Karpas-422 (cell line): ENCODE data around the gene JPH4. TPM values are rescaled to one million over a fixed set of nuclear protein-coding genes. Genes with fewer than 3 reads are reported as not detected.
"Not testable (repeated sequence)": the region's sequence is repeated elsewhere in the genome, so short reads cannot be mapped to it uniquely, and the experiment has no call there.

Experiments
- DNase-seq: peaks from one replicate; pipeline ENCODE4 v3.0.0-alpha.2; 2015
- H2AFZ ChIP-seq: fragments of 200-600 bp; sonication (generic); 2 replicates; pipeline ENCODE4 v1.6.1; 2014; ENCODE audit warnings: antibody characterized with exemption, low read length, mixed read lengths
- H3K27ac ChIP-seq: fragments of 200-600 bp; sonication (generic); 2 replicates; pipeline ENCODE4 v1.5.1; 2014; ENCODE audit warnings: mild to moderate bottlenecking, low read length, moderate library complexity
- H3K27me3 ChIP-seq: fragments of 200-600 bp; sonication (generic); 2 replicates; pipeline ENCODE4 v1.6.1; 2014; ENCODE audit warnings: low read length, mixed read lengths
- H3K36me3 ChIP-seq: fragments of 200-600 bp; sonication (generic); 2 replicates; pipeline ENCODE4 v1.6.1; 2014; ENCODE audit warnings: low read length, mixed read lengths; ENCODE audit not compliant: insufficient read depth
- H3K4me1 ChIP-seq: fragments of 200-600 bp; sonication (generic); 2 replicates; pipeline ENCODE4 v1.6.1; 2014; ENCODE audit warnings: mild to moderate bottlenecking, low read length, mixed read lengths
- H3K4me2 ChIP-seq: fragments of 200-600 bp; sonication (generic); 2 replicates; pipeline ENCODE4 v1.6.1; 2014; ENCODE audit warnings: low read length, low read depth, mild to moderate bottlenecking; ENCODE audit not compliant: poor library complexity, severe bottlenecking
- H3K4me3 ChIP-seq: fragments of 200-600 bp; sonication (generic); 2 replicates; pipeline ENCODE4 v1.5.1; 2014; ENCODE audit warnings: mild to moderate bottlenecking, antibody characterized with exemption, low read length, mixed read lengths
- H3K79me2 ChIP-seq: fragments of 200-600 bp; sonication (generic); 2 replicates; pipeline ENCODE4 v1.6.1; 2014; ENCODE audit warnings: mild to moderate bottlenecking, low read length, mixed read lengths
- H3K9ac ChIP-seq: fragments of 200-600 bp; sonication (generic); 2 replicates; pipeline ENCODE4 v1.6.0; 2014; ENCODE audit warnings: low read length
- H3K9me2 ChIP-seq: fragments of 200-600 bp; sonication (generic), shearing (Covaris generic); replicated peaks from 2 replicates; pipeline ENCODE4 v1.6.0; 2014; ENCODE audit warnings: mild to moderate bottlenecking, low read length, moderate library complexity; ENCODE audit not compliant: insufficient read depth
- H3K9me3 ChIP-seq: fragments of 300-700, 200-600 bp; sonication (generic); 2 replicates; pipeline ENCODE4 v1.6.1; 2014; ENCODE audit warnings: low read length, mixed read lengths
- H4K20me1 ChIP-seq: fragments of 200-600 bp; sonication (generic); 2 replicates; pipeline ENCODE4 v1.6.1; 2014; ENCODE audit warnings: mild to moderate bottlenecking, antibody characterized with exemption, low read length, low read depth; ENCODE audit not compliant: insufficient read depth
- total RNA-seq: library from RNA; depleted of rRNA; stranded (reverse); fragments of >200 nt; shearing (Covaris generic); gene quantifications from 2 replicates; pipeline ENCODE4 v1.2.3, GENCODE V29; 2014; ENCODE audit warnings: low replicate concordance

JPH4 gene
- total RNA-seq, 1 experiment from 2014 or later, result not detected

- Histone ChIP-seq H3K79me2 (no peaks in the 10 kb centered on the region), H4K20me1 (no peaks in the 10 kb centered on the region), H2AFZ (no peak overlapping the region), H3K4me3 (no peak overlapping the region), H3K9me3 (no peaks in the 10 kb centered on the region), H3K9me2 (no peaks in the 10 kb centered on the region), H3K27me3 (no peaks in the 10 kb centered on the region), H3K36me3 (no peaks in the 10 kb centered on the region), H3K4me2 (no peak overlapping the region), H3K4me1 (no peaks in the 10 kb centered on the region), H3K27ac (no peak overlapping the region), H3K9ac (no peak overlapping the region)
- no peak for DNase-seq
These were observed 25.6 kb upstream of the JPH4 start for GRCh38 chr14:23604148-23604547.

GRCh38 chr14:23603103-23603502 is 24.5 kb upstream of the JPH4 start:
- Histone ChIP-seq H3K4me1 (no peaks in the 10 kb centered on the region), H3K4me3 (no peak overlapping the region), H3K4me2 (no peak overlapping the region), H2AFZ (no peak overlapping the region), H3K36me3 (no peaks in the 10 kb centered on the region), H3K9me2 (no peaks in the 10 kb centered on the region), H4K20me1 (no peaks in the 10 kb centered on the region), H3K27me3 (no peaks in the 10 kb centered on the region), H3K9me3 (no peaks in the 10 kb centered on the region), H3K27ac (no peak overlapping the region), H3K9ac (no peak overlapping the region), H3K79me2 (no peaks in the 10 kb centered on the region)
- DNase-seq, result no peak

- Histone ChIP-seq H2AFZ (no peak overlapping the region), H3K9me2 (no peaks in the 10 kb centered on the region), H3K4me3 (no peak overlapping the region), H3K9me3 (no peaks in the 10 kb centered on the region), H3K36me3 (no peaks in the 10 kb centered on the region), H4K20me1 (no peaks in the 10 kb centered on the region), H3K27me3 (no peaks in the 10 kb centered on the region), H3K79me2 (no peaks in the 10 kb centered on the region), H3K4me1 (no peaks in the 10 kb centered on the region), H3K9ac (no peak overlapping the region), H3K27ac (no peak overlapping the region), H3K4me2 (no peak overlapping the region)
- DNase-seq, result no peak
These were observed 23.8 kb upstream of the JPH4 start for GRCh38 chr14:23602181-23603095.

GRCh38 chr14:23601845-23602180 is 23.2 kb upstream of the JPH4 start:
- no peak for DNase-seq
- Histone ChIP-seq H3K36me3 (no peaks in the 10 kb centered on the region), H3K9ac (no peak overlapping the region), H4K20me1 (no peaks in the 10 kb centered on the region), H3K9me3 (no peaks in the 10 kb centered on the region), H3K4me3 (no peak overlapping the region), H3K27me3 (no peaks in the 10 kb centered on the region), H3K4me1 (no peaks in the 10 kb centered on the region), H3K79me2 (no peaks in the 10 kb centered on the region), H3K27ac (no peak overlapping the region), H2AFZ (no peak overlapping the region), H3K9me2 (no peaks in the 10 kb centered on the region), H3K4me2 (no peak overlapping the region)

GRCh38 chr14:23601424-23601823 is 22.8 kb upstream of the JPH4 start:
- no peak for DNase-seq
- Histone ChIP-seq H3K9me2 (no peaks in the 10 kb centered on the region), H2AFZ (no peak overlapping the region), H3K4me1 (no peaks in the 10 kb centered on the region), H3K9ac (no peak overlapping the region), H3K79me2 (no peaks in the 10 kb centered on the region), H3K27me3 (no peaks in the 10 kb centered on the region), H3K27ac (no peak overlapping the region), H3K9me3 (no peaks in the 10 kb centered on the region), H4K20me1 (no peaks in the 10 kb centered on the region), H3K4me3 (no peak overlapping the region), H3K36me3 (no peaks in the 10 kb centered on the region), H3K4me2 (no peak overlapping the region)

GRCh38 chr14:23600806-23601205 is 22.2 kb upstream of the JPH4 start:
- no peaks in the 10 kb centered on the region for H3K9me2 ChIP-seq
- H3K27ac ChIP-seq, result no peak overlapping the region
- DNase-seq, result no peak
- H3K4me2 ChIP-seq, result no peak overlapping the region
- H4K20me1 ChIP-seq, result no peaks in the 10 kb centered on the region
- H2AFZ ChIP-seq, result no peak overlapping the region
- H3K4me1 ChIP-seq, result no peaks in the 10 kb centered on the region
- no peak overlapping the region for H3K9ac ChIP-seq
- H3K9me3 ChIP-seq, result no peaks in the 10 kb centered on the region
- H3K79me2 ChIP-seq, result no peaks in the 10 kb centered on the region
- H3K27me3 ChIP-seq, result no peaks in the 10 kb centered on the region
- no peaks in the 10 kb centered on the region for H3K36me3 ChIP-seq
- no peak overlapping the region for H3K4me3 ChIP-seq

GRCh38 chr14:23600322-23600707 is 21.7 kb upstream of the JPH4 start:
- no peaks in the 10 kb centered on the region for H3K4me1 ChIP-seq
- no peak overlapping the region for H2AFZ ChIP-seq
- no peaks in the 10 kb centered on the region for H3K79me2 ChIP-seq
- H3K27me3 ChIP-seq, result no peaks in the 10 kb centered on the region
- no peaks in the 10 kb centered on the region for H4K20me1 ChIP-seq
- no peak overlapping the region for H3K4me2 ChIP-seq
- no peaks in the 10 kb centered on the region for H3K36me3 ChIP-seq
- no peak for DNase-seq
- H3K4me3 ChIP-seq, result no peak overlapping the region
- no peak overlapping the region for H3K27ac ChIP-seq
- H3K9ac ChIP-seq, result no peak overlapping the region
- no peaks in the 10 kb centered on the region for H3K9me2 ChIP-seq
- H3K9me3 ChIP-seq, result no peaks in the 10 kb centered on the region

- not testable (repeated sequence) for H3K4me2 ChIP-seq, H3K79me2 ChIP-seq, H3K9me2 ChIP-seq, H3K4me3 ChIP-seq, H2AFZ ChIP-seq, H3K27me3 ChIP-seq, H3K27ac ChIP-seq, DNase-seq, H3K4me1 ChIP-seq, H3K9me3 ChIP-seq, H4K20me1 ChIP-seq, H3K9ac ChIP-seq, H3K36me3 ChIP-seq
These were observed 15.6 kb upstream of the JPH4 start for GRCh38 chr14:23594191-23594590.
